Activated naive CD8-positive, alpha-beta T cell treated with anti-CD3 and anti-CD28 coated beads, Interleukin-2, amount 10 ng/mL, durations not matched to agents 7 days and 5 days (primary cell): ENCODE measurements around the gene ZNF860. TPM values are rescaled to one million over a fixed set of nuclear protein-coding genes. Genes with fewer than 3 reads are reported as not detected.

ENCODE experiments used
- ATAC-seq: fragments of 150-1000 bp; cut with Tn5 transposase; one replicate; pipeline ENCODE4 v1.10.0; 2021; ENCODE audit warnings: low read depth, moderate library complexity
- POLR2A ChIA-PET: fragments of 350-600 bp; sonication (Branson Sonifier 250); formaldehyde crosslinking; loops from one replicate; lab custom pipeline; 2021; ENCODE audit warnings: antibody characterized with exemption; lab: Charles Lee
- DNase-seq: peaks from one replicate; pipeline ENCODE4 v3.0.0; 2021
- H3K27ac Mint-ChIP-seq: one replicate; pipeline ENCODE4 v1.8.0; 2022; ENCODE audit warnings: mild to moderate bottlenecking, mixed read lengths
- H3K27me3 Mint-ChIP-seq: one replicate; pipeline ENCODE4 v1.8.0; 2022; ENCODE audit warnings: mild to moderate bottlenecking, moderate library complexity, mixed read lengths
- H3K36me3 Mint-ChIP-seq: one replicate; pipeline ENCODE4 v1.8.0; 2021; ENCODE audit warnings: mild to moderate bottlenecking, mixed read lengths
- H3K4me1 Mint-ChIP-seq: one replicate; pipeline ENCODE4 v1.8.0; 2021; ENCODE audit warnings: mixed read lengths
- H3K4me3 Mint-ChIP-seq: one replicate; pipeline ENCODE4 v1.8.0; 2022; ENCODE audit warnings: mild to moderate bottlenecking, moderate library complexity, mixed read lengths
- H3K9me3 Mint-ChIP-seq: one replicate; pipeline ENCODE4 v1.8.0; 2021; ENCODE audit warnings: mixed read lengths
- total RNA-seq, 2 experiments: library from RNA; stranded (reverse); gene quantifications; one replicate each; pipeline ENCODE4 v1.2.3, GENCODE V29; 2021

The ZNF860 gene
- total RNA-seq, 2 experiments from 2014 or later: not detected

DNA sequence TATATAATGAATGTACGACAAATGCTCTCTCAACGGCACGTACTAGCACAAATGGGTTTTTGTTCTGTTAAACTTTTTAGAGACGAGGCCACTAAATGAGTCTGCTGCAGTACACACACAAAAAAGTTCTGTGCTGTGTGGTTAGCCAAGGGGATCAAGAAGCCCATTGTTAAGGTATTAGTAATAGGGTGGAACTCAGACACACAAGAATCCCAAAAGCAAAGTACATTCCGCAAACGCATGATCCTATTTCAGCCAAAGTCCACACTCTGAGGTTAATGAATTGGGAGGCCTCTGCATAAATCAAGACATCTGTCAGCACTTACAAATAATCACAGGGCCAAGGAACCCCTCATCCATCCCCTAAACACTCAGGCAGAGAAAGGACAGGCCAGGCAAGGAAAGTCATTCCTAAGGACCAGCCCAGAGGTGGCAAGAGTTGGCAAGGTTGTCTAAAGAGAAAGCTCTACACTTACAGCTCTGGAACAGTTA, 12.6 kb upstream of the ZNF860 start:
- no peak overlapping the region for H3K4me3 Mint-ChIP-seq
- POLR2A ChIA-PET: no interaction called here
- peaks cover 2% of the 10 kb centered on the region for H3K27me3 Mint-ChIP-seq
- no peaks in the 10 kb centered on the region for H3K9me3 Mint-ChIP-seq
- ATAC-seq (no peak), DNase-seq (no peak)
- no peaks in the 10 kb centered on the region for H3K4me1 Mint-ChIP-seq
- H3K36me3 Mint-ChIP-seq: no peaks in the 10 kb centered on the region
- H3K27ac Mint-ChIP-seq: no peak overlapping the region

DNA sequence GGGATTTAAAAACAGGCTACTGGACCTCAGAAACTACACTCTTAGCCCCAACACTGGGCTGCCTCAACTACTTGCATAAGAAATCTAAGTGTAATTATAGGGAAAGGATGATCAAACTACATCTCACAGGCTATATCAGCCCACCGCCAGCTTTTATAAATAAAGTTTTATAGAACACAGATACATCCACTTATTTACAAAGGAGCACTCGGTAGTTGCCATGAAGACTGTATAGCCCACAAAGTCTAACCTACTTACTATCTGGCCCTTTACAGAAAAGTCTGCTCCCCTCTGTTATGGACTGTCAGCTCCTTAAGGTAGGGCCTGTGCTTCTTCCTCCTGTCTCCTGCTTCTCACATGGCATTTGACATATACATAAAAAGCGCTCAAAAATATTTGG, 9.9 kb upstream of the ZNF860 start:
- POLR2A ChIA-PET: interaction anchor here (0.6 kb wide), 1 partner anchor 187 kb away, joined by 4 read pairs; no protein-coding TSS in a partner anchor
- Mint-ChIP-seq H3K4me1 (no peaks in the 10 kb centered on the region), H3K36me3 (no peaks in the 10 kb centered on the region), H3K4me3 (no peak overlapping the region), H3K9me3 (no peaks in the 10 kb centered on the region), H3K27ac (no peak overlapping the region), H3K27me3 (peaks cover 2% of the 10 kb centered on the region)
- no peak for DNase-seq
- no peak for ATAC-seq

- peaks cover 2% of the 10 kb centered on the region for H3K27me3 Mint-ChIP-seq
- H3K36me3 Mint-ChIP-seq: no peaks in the 10 kb centered on the region
- POLR2A ChIA-PET: no interaction called here
Observed at GRCh38 chr3:31973081-31973480, 8.5 kb upstream of the ZNF860 start.

DNA sequence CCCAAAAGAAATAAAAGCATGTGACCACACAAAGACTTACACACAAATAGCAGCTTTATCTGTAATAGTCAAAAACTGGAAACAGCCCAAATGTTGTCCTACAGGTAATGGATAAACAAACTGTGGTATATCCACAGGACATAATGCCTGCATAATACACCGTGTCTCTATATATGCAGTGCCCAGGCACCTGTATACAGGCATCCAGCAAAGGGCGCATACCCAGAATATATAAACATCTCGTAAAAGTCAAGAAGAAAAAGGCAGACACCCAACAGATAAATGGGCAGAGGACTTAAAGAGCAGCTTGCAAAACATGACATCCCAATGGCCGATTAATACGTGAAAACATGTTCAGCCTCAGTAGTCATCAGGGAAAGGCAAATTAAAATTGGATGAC, 7.7 kb upstream of the ZNF860 start:
- peaks cover 6% of the 10 kb centered on the region for H3K27me3 Mint-ChIP-seq
- H3K36me3 Mint-ChIP-seq: peaks cover 2% of the 10 kb centered on the region
- ATAC-seq (no peak), DNase-seq (no peak)
- H3K9me3 Mint-ChIP-seq: no peaks in the 10 kb centered on the region
- H3K4me1 Mint-ChIP-seq: no peaks in the 10 kb centered on the region
- H3K4me3 Mint-ChIP-seq: no peak overlapping the region
- POLR2A ChIA-PET: no interaction called here
- H3K27ac Mint-ChIP-seq: no peak overlapping the region

More at GRCh38 chr3:31973081-31973480, 8.5 kb upstream of the ZNF860 start:
- H3K4me3 Mint-ChIP-seq: no peak overlapping the region
- H3K4me1 Mint-ChIP-seq: no peaks in the 10 kb centered on the region
- no peak overlapping the region for H3K27ac Mint-ChIP-seq
- ATAC-seq (no peak), DNase-seq (no peak)
- no peaks in the 10 kb centered on the region for H3K9me3 Mint-ChIP-seq

- Mint-ChIP-seq H3K27ac (no peak overlapping the region), H3K27me3 (peaks cover 12% of the 10 kb centered on the region), H3K4me1 (peaks cover 3% of the 10 kb centered on the region), H3K9me3 (no peaks in the 10 kb centered on the region), H3K4me3 (no peak overlapping the region), H3K36me3 (peaks cover 2% of the 10 kb centered on the region)
- ATAC-seq (no peak), DNase-seq (no peak)
- POLR2A ChIA-PET: no interaction called here
Observed at GRCh38 chr3:31974471-31974870, 7.1 kb upstream of the ZNF860 start.

- H3K27me3 Mint-ChIP-seq: peaks cover 15% of the 10 kb centered on the region
- no peak overlapping the region for H3K4me3 Mint-ChIP-seq
- no peak overlapping the region for H3K27ac Mint-ChIP-seq
- ATAC-seq (no peak), DNase-seq (no peak)
- peaks cover 2% of the 10 kb centered on the region for H3K36me3 Mint-ChIP-seq
- peaks cover 6% of the 10 kb centered on the region for H3K4me1 Mint-ChIP-seq
- no peaks in the 10 kb centered on the region for H3K9me3 Mint-ChIP-seq
- POLR2A ChIA-PET: no interaction called here
Observed at GRCh38 chr3:31974964-31975363, 6.6 kb upstream of the ZNF860 start.

DNA sequence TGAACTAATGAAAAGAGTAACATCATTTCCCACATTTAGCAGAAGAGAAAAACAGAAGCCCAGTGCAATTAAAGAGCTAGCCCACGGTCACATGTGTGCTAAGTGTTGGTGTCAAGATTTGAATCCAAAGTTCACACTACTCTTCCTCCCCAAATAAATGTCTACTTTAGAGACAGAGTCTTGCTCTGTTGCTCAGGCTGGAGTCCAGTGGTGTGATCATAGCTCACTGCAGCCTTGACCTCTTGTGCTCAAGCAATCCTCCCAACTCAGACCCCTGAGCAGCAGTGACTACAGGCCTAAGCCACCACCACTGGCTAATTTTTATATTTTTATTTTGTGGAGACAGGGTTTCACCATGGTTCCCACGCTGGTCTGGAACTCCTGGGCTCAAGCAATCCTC, 5.2 kb upstream of the ZNF860 start:
- Mint-ChIP-seq H3K27ac (no peak overlapping the region), H3K36me3 (peaks cover 2% of the 10 kb centered on the region), H3K27me3 (peaks cover 22% of the 10 kb centered on the region), H3K9me3 (no peaks in the 10 kb centered on the region), H3K4me1 (peaks cover 8% of the 10 kb centered on the region), H3K4me3 (no peak overlapping the region)
- ATAC-seq (no peak), DNase-seq (no peak)
- POLR2A ChIA-PET: interaction anchor here (0.6 kb wide), 1 partner anchor 13 kb away, joined by 3 read pairs; no protein-coding TSS in a partner anchor

DNA sequence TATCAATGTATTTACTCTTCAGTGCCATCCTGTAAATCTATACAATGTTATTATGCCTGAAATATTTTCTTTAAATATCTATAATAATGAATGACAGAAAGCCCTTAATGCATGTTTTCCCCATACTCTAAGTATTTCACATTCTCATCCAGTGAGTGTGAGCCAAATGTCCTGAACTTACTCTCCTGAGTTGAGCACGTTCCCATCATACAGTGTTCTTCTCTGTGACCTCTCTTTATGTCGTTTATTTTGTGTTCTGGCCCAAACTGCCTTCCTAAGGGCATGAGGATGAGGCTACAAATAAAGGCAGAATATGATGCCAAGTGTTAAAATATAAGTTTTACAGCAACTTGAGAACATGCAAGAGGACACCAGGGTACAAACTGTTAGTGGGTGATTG, 3.8 kb upstream of the ZNF860 start:
- H3K4me1 Mint-ChIP-seq: peaks cover 10% of the 10 kb centered on the region
- H3K27me3 Mint-ChIP-seq: peaks cover 36% of the 10 kb centered on the region
- no peak for DNase-seq
- H3K4me3 Mint-ChIP-seq: no peak overlapping the region
- POLR2A ChIA-PET: no interaction called here
- peaks cover 2% of the 10 kb centered on the region for H3K36me3 Mint-ChIP-seq
- ATAC-seq: no peak
- H3K27ac Mint-ChIP-seq: no peak overlapping the region
- no peaks in the 10 kb centered on the region for H3K9me3 Mint-ChIP-seq

GRCh38 chr3:31978553-31978952, 3.0 kb upstream of the ZNF860 start:
- Mint-ChIP-seq H3K9me3 (no peaks in the 10 kb centered on the region), H3K36me3 (peaks cover 2% of the 10 kb centered on the region), H3K27me3 (peaks cover 42% of the 10 kb centered on the region), H3K27ac (no peak overlapping the region), H3K4me1 (peaks cover 10% of the 10 kb centered on the region), H3K4me3 (no peak overlapping the region)
- ATAC-seq (no peak), DNase-seq (no peak)
- POLR2A ChIA-PET: no interaction called here

GRCh38 chr3:31979001-31979697, 2.4 kb upstream of the ZNF860 start:
- H3K9me3 Mint-ChIP-seq: no peaks in the 10 kb centered on the region
- POLR2A ChIA-PET: no interaction called here
- no peak overlapping the region for H3K27ac Mint-ChIP-seq
- no peak for DNase-seq
- peaks cover 42% of the 10 kb centered on the region for H3K27me3 Mint-ChIP-seq
- H3K36me3 Mint-ChIP-seq: peaks cover 2% of the 10 kb centered on the region
- ATAC-seq: no peak
- peaks cover 10% of the 10 kb centered on the region for H3K4me1 Mint-ChIP-seq
- peak overlapping the region; percentile 58 for H3K4me3 Mint-ChIP-seq

- H3K4me1 Mint-ChIP-seq: peaks cover 10% of the 10 kb centered on the region
- peak overlapping the region; percentile 80 for H3K4me3 Mint-ChIP-seq
- peak; percentile 68 for ATAC-seq
- no peaks in the 10 kb centered on the region for H3K9me3 Mint-ChIP-seq
- POLR2A ChIA-PET: no interaction called here
- peaks cover 2% of the 10 kb centered on the region for H3K36me3 Mint-ChIP-seq
- DNase-seq: peak; percentile 62
- H3K27ac Mint-ChIP-seq: no peak overlapping the region
- H3K27me3 Mint-ChIP-seq: peaks cover 42% of the 10 kb centered on the region
Observed at GRCh38 chr3:31980530-31981205, 882 bp upstream of the ZNF860 start.

GRCh38 chr3:31984321-31984720, 2.8 kb downstream of the ZNF860 start:
- H3K27ac Mint-ChIP-seq: no peak overlapping the region
- H3K36me3 Mint-ChIP-seq: no peaks in the 10 kb centered on the region
- H3K4me1 Mint-ChIP-seq: peaks cover 9% of the 10 kb centered on the region
- H3K4me3 Mint-ChIP-seq: no peak overlapping the region
- POLR2A ChIA-PET: no interaction called here
- peaks cover 2% of the 10 kb centered on the region for H3K9me3 Mint-ChIP-seq
- ATAC-seq: no peak
- DNase-seq: no peak
- peaks cover 31% of the 10 kb centered on the region for H3K27me3 Mint-ChIP-seq

- Mint-ChIP-seq H3K4me3 (no peak overlapping the region), H3K27me3 (peaks cover 21% of the 10 kb centered on the region), H3K9me3 (peaks cover 2% of the 10 kb centered on the region), H3K27ac (no peak overlapping the region), H3K4me1 (peaks cover 3% of the 10 kb centered on the region), H3K36me3 (no peaks in the 10 kb centered on the region)
- POLR2A ChIA-PET: no interaction called here
- DNase-seq (no peak), ATAC-seq (no peak)
Observed at GRCh38 chr3:31985831-31986230, 4.3 kb downstream of the ZNF860 start.

DNA sequence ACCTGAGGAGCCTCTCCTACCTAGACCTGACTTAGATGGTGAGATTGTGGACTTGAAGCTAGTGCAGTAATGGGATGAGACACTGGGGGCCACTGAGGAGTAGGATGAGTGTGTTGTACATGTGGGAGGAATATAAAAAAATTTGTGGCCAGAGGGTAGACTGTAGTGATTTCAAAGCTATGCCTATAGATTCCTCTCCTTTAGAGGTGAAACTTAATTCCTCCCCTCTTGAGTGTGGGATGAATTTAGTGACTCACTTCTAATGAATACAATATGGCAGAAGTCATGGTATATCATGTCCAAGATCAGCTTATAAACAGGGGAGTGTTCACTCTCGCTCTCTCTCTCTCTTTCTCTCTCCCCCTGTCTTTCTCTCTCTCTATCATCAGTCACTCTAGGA, 6.7 kb downstream of the ZNF860 start:
- ATAC-seq: no peak
- H3K36me3 Mint-ChIP-seq: no peaks in the 10 kb centered on the region

More for the DNA sequence above, 6.7 kb downstream of the ZNF860 start:
- Mint-ChIP-seq H3K27ac (no peak overlapping the region), H3K27me3 (peaks cover under 1% of the 10 kb centered on the region), H3K4me1 (no peaks in the 10 kb centered on the region), H3K9me3 (peaks cover 6% of the 10 kb centered on the region), H3K4me3 (no peak overlapping the region)
- POLR2A ChIA-PET: no interaction called here
- DNase-seq: no peak
